GM18951 (cell line): Measurements from ENCODE around the gene PTPRT.

ENCODE experiments used
- POLR2A ChIP-seq: IDR thresholded peaks from 4 replicates; pipeline ENCODE4 v1.6.1; 2011; ENCODE audit warnings: mild to moderate bottlenecking; ENCODE audit not compliant: insufficient read length, insufficient read depth; ENCODE audit errors: extremely low read depth
- in situ Hi-C: fragments of 300-500 bp; cut with MboI; formaldehyde crosslinking; loops from one replicate; pipeline ENCODE4 v1.12.0; 2022; ENCODE audit warnings: low sequenced_read_pairs, mixed read lengths, inconsistent platforms; ENCODE audit not compliant: unreplicated experiment

PTPRT gene

DNA sequence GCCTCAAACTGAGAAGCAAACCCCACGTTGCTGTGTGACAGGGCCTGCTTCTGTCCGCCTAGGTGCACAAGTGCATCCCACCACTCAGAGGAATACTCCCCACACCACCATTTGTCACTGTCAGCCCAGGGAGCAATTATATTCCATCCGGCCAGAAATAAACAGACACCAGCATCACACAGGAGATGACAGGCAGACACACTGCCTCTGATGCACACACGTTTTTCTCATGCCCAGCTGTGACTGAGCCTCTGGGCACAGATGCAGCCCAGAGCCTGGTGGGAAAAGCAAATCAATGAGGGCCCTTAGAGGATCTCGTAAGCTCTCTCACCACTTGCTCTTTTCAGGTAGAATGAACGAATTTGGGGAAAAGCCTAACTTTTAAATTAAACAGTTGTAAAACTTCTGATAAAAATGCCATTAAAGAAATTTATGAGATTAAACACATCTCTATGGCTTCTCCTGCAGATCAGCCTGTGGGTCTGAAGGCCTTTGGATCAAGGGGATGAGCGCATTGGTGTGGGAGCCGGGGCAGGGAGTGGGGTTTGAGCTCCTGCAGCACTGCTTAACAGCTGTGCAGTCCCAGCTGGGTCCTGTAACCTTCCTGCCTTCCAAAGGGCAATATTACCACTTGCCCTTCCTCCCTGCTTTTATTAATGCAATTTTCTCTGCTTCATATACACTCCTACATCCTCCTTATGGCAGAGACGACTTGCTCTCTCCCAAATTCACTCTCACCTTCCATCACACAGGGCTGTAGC lies 624.3 kb downstream of the PTPRT start:
- in situ Hi-C loops, result no loop called here

DNA sequence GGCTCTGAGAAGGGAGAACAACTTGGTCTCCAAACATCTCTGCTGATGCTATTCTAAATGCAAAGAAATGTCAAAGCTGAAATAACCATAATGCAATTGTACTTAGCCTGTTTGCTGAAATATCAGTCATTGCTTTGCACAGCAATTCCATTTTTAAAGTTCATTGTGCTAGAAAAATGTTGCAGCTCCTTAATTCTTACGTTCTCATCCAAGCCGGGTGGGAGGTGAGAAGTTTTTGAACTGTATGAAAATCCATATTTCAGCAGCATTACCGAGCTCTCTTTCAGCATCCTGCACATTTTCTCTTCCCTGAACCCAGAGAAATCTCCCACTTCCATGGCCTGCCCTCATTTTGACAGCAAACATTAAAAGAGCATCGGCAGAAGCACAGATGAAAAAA lies 630.0 kb downstream of the PTPRT start:
- in situ Hi-C loops, result no loop called here
- TF ChIP-seq POLR2A, result no peak

More for the DNA sequence above, 624.3 kb downstream of the PTPRT start:
- no peak for TF ChIP-seq POLR2A

DNA sequence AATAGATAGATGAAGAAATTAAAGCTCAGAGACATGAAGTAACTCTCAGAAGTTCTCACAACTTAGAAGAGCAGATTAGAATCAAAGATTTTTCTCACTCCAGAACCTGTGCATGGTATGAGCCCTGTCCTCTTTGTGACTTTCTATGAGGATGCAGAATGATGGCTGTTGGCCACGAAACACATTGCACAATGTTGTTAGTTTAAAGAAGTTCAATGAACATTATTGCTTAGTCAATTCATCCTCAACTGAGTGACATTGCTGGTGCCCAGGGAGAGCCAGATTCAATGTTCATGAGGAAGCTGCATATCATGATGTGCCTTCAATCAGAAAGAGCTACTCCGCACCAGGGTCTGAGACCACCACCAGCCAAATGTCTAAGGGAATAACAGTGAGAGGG lies 633.1 kb downstream of the PTPRT start:
- TF ChIP-seq POLR2A, result no peak
- in situ Hi-C loops, result no loop called here

DNA sequence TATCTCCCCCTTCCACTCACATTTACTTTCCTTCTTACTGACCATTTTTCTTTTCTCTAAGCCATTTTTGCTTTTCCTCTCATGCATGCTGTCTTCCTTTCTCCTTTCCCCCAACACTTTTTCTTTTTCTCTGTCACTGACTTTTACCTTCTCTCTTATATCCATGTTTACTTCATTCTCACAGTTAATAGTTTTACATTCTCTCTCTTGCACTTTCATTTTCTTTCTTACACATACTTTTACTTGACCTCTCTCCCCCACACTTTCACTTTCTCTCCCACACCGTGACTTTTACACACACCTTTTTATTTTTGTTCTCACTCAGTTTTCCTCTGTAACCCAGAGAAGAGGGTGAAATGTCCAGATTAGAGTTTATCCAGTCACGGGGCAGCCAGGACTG lies 636.3 kb downstream of the PTPRT start:
- in situ Hi-C loops, result no loop called here
- no peak for TF ChIP-seq POLR2A

DNA sequence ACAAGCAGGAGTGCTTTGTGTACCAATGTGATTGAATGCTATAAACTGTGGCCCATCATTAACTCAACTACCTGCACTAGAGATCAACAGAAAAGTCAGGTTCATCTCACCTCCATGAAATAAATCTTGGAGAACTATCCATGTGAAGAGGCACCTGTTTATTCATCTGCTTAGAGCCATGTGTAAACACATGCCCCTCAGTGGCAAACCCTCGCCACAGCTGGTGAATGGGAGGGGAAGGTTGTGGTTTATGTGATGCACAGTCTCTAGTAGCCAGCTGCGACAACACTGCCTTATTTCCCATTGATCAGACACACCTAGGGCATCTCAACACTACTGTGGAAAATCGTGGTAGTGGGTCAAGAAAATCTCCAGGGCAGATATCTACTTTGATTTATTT lies 640.2 kb downstream of the PTPRT start:
- in situ Hi-C loops, result no loop called here
- no peak for TF ChIP-seq POLR2A

DNA sequence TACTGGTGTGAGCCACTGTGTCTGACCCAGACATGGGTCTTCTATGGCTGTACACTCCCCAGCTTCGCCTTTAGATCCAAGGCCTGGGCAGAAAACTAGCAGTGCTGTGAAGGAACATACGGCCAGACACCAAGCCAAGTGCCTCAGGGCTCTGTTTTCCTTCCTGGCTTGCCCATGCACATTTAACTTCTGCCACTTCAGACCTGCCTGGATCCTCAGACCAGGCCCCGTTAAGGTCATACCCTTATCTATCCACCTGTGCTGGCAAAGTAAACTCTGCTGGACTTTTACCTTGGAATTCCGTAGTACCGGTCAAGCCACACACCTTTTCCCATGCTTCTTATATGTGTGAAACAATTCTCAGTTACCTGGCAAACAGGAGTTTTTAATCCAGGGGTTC lies 644.8 kb downstream of the PTPRT start:
- TF ChIP-seq POLR2A, result no peak
- in situ Hi-C loops, result no loop called here

DNA sequence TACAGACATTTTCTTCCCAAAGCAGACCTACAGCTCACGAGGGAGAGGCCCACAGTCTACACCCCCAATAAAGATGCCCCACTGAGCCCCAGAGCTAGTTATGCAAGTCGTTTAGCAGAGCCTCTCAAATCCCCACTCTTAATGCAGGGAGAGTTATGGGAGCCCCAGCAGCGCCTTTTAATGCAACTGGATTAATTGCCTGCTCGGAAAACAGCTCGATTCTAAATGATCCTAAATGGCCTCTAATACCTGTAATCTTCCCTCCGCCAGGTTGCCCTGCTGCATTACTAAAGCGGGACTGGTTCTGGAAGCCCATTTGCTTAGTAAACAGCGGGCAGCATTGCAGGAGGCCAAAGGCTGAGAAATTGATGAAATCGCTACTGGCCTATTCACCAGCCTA lies 656.9 kb downstream of the PTPRT start:
- in situ Hi-C loops, result no loop called here
- TF ChIP-seq POLR2A, result no peak

DNA sequence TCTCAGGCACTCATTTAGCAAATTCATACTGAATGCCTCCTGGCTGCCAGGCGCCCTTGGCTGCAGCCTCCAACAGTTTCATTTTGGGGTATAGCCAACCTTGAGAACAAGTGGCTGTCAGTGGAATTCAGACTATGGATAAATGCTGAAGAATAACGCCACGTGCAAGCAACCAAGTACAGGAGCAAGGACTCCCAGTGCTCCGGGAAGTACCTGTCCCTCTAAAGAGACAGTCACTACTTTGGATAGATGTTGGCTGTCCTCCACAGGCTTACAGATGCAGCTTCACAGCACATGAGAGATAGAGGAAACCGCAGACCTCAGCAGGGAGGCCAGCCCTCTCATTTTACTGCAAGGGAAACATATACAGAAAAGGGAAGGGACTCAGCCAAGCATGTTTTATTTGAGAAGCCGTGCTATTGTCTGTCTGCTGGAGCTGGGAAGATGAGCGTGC lies 658.2 kb downstream of the PTPRT start:
- in situ Hi-C loops, result no loop called here
- TF ChIP-seq POLR2A, result no peak

DNA sequence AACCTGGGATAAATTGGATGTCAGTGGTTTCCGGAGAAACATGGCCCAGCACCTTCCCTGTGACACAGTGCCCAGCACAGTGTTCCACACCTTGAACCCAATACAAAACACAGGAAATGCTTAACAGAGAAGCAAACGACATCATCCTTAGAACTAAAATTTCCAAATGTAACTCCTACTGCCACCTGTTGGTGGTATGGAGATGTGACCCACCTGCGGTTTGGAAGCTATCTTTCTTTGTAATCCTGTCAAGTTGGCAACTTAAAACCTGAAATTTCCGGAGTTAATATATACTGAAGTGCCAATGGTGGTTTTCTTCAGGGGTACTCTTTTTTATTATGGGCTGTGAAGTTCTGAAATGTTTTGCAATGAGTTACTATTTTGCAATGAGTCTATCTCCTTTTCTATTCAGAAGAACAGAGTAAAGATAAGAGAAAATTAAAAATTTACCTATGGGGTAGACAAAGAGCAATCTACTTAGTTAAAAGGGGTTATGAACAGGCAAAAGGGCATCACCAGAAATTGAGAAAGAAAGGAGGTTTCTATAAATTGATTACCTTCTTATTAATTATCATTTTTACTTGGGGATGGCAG lies 658.8 kb downstream of the PTPRT start:
- in situ Hi-C loops, result no loop called here
- TF ChIP-seq POLR2A, result no peak

DNA sequence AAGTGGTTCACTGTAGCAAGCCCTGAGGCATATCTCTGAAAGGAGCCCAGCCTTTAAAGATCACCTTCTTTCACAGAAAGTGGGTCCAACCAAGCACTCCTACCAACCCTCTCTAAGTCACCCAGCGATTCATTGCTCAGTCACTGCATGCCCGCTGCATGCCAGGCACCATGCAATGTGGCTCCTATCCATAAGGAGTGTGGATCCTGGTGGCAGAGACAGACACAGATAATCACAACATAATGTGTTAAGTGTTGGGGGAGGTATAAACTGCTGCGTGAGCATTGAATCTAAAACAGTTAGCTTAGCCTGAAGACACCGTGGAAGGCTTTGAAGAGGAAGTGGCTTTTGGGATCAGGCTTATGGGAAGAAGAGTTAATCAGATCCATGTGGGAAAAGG lies 659.5 kb downstream of the PTPRT start:
- no peak for TF ChIP-seq POLR2A
- in situ Hi-C loops, result no loop called here

DNA sequence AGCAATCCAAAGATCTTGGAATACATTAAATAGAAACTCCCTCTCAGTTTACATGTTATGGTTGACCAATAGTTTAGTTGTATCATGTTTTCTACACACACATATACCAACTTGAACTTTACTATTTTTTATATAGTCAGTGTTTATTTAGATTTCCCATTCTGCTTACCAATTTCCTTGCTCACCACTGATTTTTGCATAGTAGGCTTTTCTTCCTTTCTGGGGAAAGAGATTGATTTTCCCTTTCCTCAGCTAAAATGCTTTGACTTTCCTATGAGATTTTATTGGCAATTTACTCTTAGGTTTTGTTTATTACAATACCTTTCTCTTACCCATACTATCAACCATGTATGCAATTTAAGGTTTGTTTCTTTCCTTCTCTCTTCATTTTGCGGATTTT lies 665.6 kb downstream of the PTPRT start:
- no peak for TF ChIP-seq POLR2A
- in situ Hi-C loops, result no loop called here

DNA sequence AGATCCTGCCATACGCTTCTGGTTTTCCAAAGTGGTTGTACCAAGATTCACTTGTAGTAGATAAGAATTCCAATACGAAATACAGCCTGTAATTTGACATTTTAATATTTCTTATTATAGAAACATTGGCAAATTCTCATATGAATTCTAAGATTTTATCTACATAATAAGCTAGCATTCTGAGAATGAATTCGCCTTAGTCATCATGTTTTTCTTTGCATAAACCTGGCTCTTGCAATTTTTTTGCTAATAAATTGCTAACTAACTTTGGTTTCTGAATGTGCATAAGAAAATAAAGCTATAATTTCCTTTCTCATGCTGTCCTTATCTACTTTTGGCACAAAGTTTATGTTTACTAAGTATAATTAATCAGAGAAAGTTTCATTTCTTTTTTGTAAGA lies 673.0 kb downstream of the PTPRT start:
- TF ChIP-seq POLR2A, result no peak
- in situ Hi-C loops, result no loop called here

DNA sequence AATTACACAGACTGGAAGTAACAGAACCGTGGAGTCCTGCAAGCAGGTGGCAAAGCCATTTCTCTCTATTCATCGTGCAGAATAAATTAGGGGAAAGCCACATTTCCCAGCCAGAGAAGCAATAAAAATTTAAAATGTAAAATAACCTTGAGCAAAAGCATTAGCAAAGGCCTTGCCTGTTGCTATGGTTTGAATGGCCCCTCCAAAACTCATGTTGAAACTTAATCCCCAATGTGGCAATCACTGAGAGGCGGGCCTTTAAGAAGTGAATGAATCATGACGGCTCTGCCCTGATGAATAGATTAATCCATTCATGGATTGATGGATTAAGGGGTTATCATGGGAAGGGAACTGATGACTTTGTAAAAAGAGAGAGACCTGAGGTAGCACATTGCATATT lies 679.0 kb downstream of the PTPRT start:
- TF ChIP-seq POLR2A, result no peak

DNA sequence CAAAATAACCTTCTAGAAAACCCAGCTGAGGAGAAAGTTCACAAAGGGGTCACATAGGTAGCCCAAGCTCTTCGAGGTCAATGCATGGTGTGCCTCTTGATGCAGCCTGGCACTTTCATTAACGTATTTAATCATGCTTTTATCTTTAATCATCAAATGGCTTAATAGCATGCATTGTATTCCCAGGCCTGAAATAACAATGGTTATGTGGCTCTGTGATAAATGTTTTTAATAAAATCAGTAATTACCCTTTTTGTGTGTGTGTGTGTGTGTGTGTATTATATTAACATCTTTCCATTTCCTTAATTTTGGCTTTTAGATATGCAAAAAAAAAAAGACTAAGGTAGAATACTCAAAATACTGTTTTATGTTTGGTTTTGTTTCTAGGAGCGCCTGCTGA lies 681.8 kb downstream of the PTPRT start:
- in situ Hi-C loops, result no loop called here

More for the DNA sequence above, 679.0 kb downstream of the PTPRT start:
- in situ Hi-C loops, result no loop called here

More for the DNA sequence above, 681.8 kb downstream of the PTPRT start:
- no peak for TF ChIP-seq POLR2A
